ENCODE measurements around the gene SLC6A15. TPM values are rescaled to one million over a fixed set of nuclear protein-coding genes. Genes with fewer than 3 reads are reported as not detected.

SLC6A15 gene
- polyA plus RNA-seq, 1 of the 3 experiments (the other 2 are of a cell fraction): 0.76 TPM

DNA sequence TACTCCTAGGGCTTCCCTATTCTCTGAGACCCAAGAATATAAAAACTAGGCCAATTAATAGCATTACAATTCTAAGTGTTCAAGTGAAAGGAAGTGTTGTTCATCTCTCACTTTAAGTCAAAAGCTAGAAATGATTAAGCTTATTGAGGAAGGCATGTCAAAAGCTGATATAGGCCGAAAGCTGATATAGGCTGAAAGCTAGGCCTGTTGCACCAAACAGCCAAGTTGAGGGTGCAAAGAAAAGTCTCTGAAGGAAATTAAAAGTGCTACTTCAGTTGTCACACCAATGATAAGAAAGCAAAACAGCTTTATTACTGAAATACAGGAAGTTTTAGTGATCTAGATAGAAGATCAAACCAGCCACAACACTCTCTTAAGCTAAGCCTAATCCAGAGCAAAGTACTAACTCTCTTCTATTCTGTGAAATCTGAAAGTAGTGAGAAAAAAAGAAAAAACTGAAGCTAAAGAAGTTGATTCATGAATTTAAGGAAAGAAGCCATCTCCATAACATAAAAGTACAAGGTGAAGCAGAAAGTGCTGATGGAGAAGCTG lies 68.9 kb downstream of the SLC6A15 start:
- Histone ChIP-seq H2AFZ (ENCODE audit: low read depth) (no peak overlapping the region), H3K36me3 (replicated peaks in 1 of 2; ENCODE audit: control insufficient read depth in 1 of 2, insufficient read depth in 2 of 2, low read length in 1 of 2) (no peaks in the 10 kb centered on the region), H3K27me3 (ENCODE audit: insufficient read depth) (no peaks in the 10 kb centered on the region), H3K27ac (ENCODE audit: low read depth in 2 of 2, low read length in 1 of 2) (no peak overlapping the region), H3K4me2 (no peak overlapping the region), H3K4me1 (ENCODE audit: control insufficient read depth in 1 of 2, insufficient read depth in 2 of 2, low read depth in 1 of 2, low read length in 1 of 2) (no peaks in the 10 kb centered on the region), H3K4me3 (ENCODE audit: low read depth in 2 of 2, low read length in 1 of 2) (no peak overlapping the region), H3K79me2 (ENCODE audit: insufficient read depth) (no peaks in the 10 kb centered on the region; the same call in 1 of the 2 replicates), H3K9me2 (no peaks in the 10 kb centered on the region), H3F3A (replicated peaks; ENCODE audit: insufficient read depth) (no peaks in the 10 kb centered on the region), H3K9ac (no peak overlapping the region), H3K9me3 (no peaks in the 10 kb centered on the region), H4K20me1 (ENCODE audit: insufficient read depth) (no peaks in the 10 kb centered on the region)
- CTCF ChIA-PET: interaction anchor here (0.7 to 1.6 kb wide), 5 partner anchors 9 to 447 kb away, joined by 3 to 5 read pairs (median 3); no protein-coding TSS in a partner anchor
- WGBS (ENCODE audit: low lambda C conversion rate): 93% methylated on average over 1 of the region's 1 CpG
- TF ChIP-seq CHD2 (IDR thresholded peaks at IDR 0.05; ENCODE audit: low read length, partially characterized antibody) (no peak), FOXM1 (IDR thresholded peaks at IDR 0.05; ENCODE audit: low read depth) (no peak), GABPA (IDR thresholded peaks at IDR 0.05; ENCODE audit: low read depth) (no peak), ELF1 (IDR thresholded peaks at IDR 0.05) (no peak), RXRA (IDR thresholded peaks at IDR 0.05; ENCODE audit: borderline replicate concordance, low read depth) (no peak), NFIC (IDR thresholded peaks at IDR 0.05; ENCODE audit: borderline replicate concordance) (no peak), JUND (IDR thresholded peaks at IDR 0.05) (no peak), FOXJ3 (CRISPR knock-in tag; IDR thresholded peaks at IDR 0.05) (no peak), RCOR1 (IDR thresholded peaks at IDR 0.05; ENCODE audit: low read length) (no peak), TCF12 (IDR thresholded peaks at IDR 0.05) (no peak), TAF1 (IDR thresholded peaks at IDR 0.05; ENCODE audit: borderline replicate concordance, low read depth, low read length) (no peak), TEAD4 (IDR thresholded peaks at IDR 0.05; ENCODE audit: borderline replicate concordance, insufficient read depth) (no peak), YY1 (IDR thresholded peaks at IDR 0.05; ENCODE audit: low read depth) (no peak), SIN3A (IDR thresholded peaks at IDR 0.05; ENCODE audit: borderline replicate concordance, low read depth, low read length) (no peak), SMC3 (IDR thresholded peaks at IDR 0.05; ENCODE audit: low read depth, low read length) (no peak), EP300 (IDR thresholded peaks at IDR 0.05; ENCODE audit: borderline replicate concordance in 1 of 2, low read depth in 1 of 2, low read length in 1 of 2) (no peak)
- TF ChIP-seq, protein P1, sequence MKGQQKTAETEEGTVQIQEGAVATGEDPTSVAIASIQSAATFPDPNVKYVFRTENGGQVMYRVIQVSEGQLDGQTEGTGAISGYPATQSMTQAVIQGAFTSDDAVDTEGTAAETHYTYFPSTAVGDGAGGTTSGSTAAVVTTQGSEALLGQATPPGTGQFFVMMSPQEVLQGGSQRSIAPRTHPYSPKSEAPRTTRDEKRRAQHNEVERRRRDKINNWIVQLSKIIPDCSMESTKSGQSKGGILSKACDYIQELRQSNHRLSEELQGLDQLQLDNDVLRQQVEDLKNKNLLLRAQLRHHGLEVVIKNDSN (IDR thresholded peaks at IDR 0.05; ENCODE audit: borderline replicate concordance, low read depth): no peak
- TF ChIP-seq, protein P2, sequence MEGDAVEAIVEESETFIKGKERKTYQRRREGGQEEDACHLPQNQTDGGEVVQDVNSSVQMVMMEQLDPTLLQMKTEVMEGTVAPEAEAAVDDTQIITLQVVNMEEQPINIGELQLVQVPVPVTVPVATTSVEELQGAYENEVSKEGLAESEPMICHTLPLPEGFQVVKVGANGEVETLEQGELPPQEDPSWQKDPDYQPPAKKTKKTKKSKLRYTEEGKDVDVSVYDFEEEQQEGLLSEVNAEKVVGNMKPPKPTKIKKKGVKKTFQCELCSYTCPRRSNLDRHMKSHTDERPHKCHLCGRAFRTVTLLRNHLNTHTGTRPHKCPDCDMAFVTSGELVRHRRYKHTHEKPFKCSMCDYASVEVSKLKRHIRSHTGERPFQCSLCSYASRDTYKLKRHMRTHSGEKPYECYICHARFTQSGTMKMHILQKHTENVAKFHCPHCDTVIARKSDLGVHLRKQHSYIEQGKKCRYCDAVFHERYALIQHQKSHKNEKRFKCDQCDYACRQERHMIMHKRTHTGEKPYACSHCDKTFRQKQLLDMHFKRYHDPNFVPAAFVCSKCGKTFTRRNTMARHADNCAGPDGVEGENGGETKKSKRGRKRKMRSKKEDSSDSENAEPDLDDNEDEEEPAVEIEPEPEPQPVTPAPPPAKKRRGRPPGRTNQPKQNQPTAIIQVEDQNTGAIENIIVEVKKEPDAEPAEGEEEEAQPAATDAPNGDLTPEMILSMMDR (IDR thresholded peaks at IDR 0.05): no peak
- TF ChIP-seq, protein P3, sequence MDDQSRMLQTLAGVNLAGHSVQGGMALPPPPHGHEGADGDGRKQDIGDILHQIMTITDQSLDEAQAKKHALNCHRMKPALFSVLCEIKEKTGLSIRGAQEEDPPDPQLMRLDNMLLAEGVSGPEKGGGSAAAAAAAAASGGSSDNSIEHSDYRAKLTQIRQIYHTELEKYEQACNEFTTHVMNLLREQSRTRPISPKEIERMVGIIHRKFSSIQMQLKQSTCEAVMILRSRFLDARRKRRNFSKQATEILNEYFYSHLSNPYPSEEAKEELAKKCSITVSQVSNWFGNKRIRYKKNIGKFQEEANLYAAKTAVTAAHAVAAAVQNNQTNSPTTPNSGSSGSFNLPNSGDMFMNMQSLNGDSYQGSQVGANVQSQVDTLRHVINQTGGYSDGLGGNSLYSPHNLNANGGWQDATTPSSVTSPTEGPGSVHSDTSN (IDR thresholded peaks at IDR 0.05): no peak
- TF ChIP-seq, protein P4, sequence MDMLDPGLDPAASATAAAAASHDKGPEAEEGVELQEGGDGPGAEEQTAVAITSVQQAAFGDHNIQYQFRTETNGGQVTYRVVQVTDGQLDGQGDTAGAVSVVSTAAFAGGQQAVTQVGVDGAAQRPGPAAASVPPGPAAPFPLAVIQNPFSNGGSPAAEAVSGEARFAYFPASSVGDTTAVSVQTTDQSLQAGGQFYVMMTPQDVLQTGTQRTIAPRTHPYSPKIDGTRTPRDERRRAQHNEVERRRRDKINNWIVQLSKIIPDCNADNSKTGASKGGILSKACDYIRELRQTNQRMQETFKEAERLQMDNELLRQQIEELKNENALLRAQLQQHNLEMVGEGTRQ (IDR thresholded peaks at IDR 0.05; ENCODE audit: borderline replicate concordance, low read depth, low read length): no peak
- no peak for DNase-seq
- POLR2A ChIA-PET: no interaction called here
